ENCODE measurements around the gene EXOC3.

The EXOC3 gene

GRCh38 chr5:424301-425110 lies 18.5 kb upstream of the EXOC3 start:
- TF ChIP-seq CTCF (conservative IDR thresholded peaks at IDR 0.05), result no peak
- H3K27ac ChIP-seq, result no peak overlapping the region

- H3K27ac ChIP-seq, result no peak overlapping the region
- peak; percentile 25 for TF ChIP-seq CTCF (conservative IDR thresholded peaks at IDR 0.05)
These were observed 17.3 kb upstream of the EXOC3 start for GRCh38 chr5:425714-426113.

DNA sequence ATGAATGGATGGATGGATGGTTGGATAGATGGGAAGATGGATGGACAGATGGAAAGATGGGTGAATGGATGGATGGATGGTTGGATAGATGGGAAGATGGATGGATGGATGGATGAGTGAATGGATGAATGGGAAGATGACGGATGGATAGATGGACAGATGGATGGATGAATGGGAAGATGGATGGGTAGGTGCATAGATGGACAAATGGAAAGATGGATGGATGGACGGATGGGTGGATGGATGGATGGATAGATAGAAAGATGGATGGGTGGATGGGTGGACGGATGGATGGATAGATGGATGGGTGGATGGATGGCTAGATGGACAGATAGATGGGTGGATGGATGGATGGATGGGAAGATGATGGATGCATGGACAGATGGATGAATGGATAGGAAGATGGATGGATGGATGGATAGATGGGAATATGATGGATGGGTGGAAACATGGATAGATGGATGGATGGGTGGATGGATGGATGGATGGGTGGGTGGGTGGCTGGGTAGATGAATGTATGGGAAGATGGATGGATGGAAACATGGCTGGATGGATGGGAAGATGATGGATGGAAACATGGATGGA lies 16.5 kb upstream of the EXOC3 start:
- TF ChIP-seq CTCF (conservative IDR thresholded peaks at IDR 0.05), result no peak
- no peak overlapping the region for H3K27ac ChIP-seq

- no peak overlapping the region for H3K27ac ChIP-seq
- no peak for TF ChIP-seq CTCF (conservative IDR thresholded peaks at IDR 0.05)
These were observed 15.4 kb upstream of the EXOC3 start for GRCh38 chr5:427415-428087.

GRCh38 chr5:428219-428618 lies 14.8 kb upstream of the EXOC3 start:
- no peak for TF ChIP-seq CTCF (conservative IDR thresholded peaks at IDR 0.05)
- no peak overlapping the region for H3K27ac ChIP-seq

DNA sequence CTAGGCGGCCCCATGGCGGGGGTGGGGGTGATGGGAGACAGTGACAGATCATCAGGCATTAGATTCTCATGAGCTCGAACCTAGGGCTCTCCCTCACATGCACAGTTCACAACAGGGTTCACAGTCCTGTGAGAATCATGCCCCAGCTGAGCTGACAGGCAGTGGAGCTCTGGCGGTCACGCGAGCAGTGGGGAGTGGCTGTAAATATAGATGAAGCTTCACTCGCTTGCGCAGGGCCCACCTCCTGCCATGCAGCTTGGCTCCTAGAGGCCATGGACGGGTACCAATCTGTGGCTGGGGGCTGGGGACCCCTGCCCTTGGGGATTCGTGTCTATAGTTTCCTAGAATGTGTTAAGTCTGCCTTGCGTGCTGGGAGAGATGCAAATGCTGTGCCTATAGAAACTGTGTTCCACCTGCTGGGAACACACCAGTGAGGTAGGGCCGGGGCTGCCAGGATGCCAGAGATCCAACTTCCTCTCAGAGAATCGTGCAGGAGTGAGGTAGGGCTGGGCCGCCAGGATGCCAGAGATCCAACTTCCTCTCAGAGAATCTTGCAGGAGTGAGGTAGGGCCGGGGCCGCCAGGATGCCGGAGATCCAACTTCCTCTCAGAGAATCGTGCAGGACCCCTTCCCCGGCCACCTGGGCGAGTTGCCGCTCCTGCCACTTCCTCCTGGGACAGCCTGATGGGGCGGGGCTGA lies 14.1 kb upstream of the EXOC3 start:
- H3K27ac ChIP-seq, result no peak overlapping the region
- no peak for TF ChIP-seq CTCF (conservative IDR thresholded peaks at IDR 0.05)

Data from VCaP (cell line).